Testis (tissue), 2 donors: Measurements from ENCODE around the gene RPS6KL1.

ENCODE experiments used
- CTCF ChIP-seq, 3 experiments: fragments of 450-650 bp in 2 of 3; fragments of 200-600 bp in 1 of 3; sonication (generic) in 1 of 3; IDR thresholded peaks; one replicate each; pipeline ENCODE4 v1.5.1; 2016 to 2019; ENCODE audit warnings: antibody characterized with exemption in 3 of 3, mild to moderate bottlenecking in 2 of 3, moderate library complexity in 1 of 3
- POLR2A ChIP-seq: fragments of 450-650 bp; IDR thresholded peaks from one replicate; pipeline ENCODE4 v1.6.1; 2017; ENCODE audit warnings: antibody characterized with exemption, mild to moderate bottlenecking, moderate library complexity

GRCh38 chr14:74875204-74875603 is 47.9 kb downstream of the RPS6KL1 start:
- TF ChIP-seq POLR2A, result no peak
- no peak for TF ChIP-seq CTCF (IDR thresholded peaks at IDR 0.05)
